NT2/D1 (cell line): Measurements from ENCODE around the gene COLEC12.

Source experiments
- SUZ12 ChIP-seq: IDR thresholded peaks from 2 replicates; pipeline ENCODE4 v1.6.1; 2011; ENCODE audit not compliant: insufficient read length, insufficient read depth; ENCODE audit errors: extremely low read depth
- YY1 ChIP-seq: IDR thresholded peaks from 2 replicates; pipeline ENCODE4 v1.6.1; 2011; ENCODE audit not compliant: insufficient read length, insufficient read depth
- ZNF274 ChIP-seq: IDR thresholded peaks from 2 replicates; pipeline ENCODE4 v1.6.1; 2011; ENCODE audit warnings: mild to moderate bottlenecking, low read depth, low read length

GRCh38 chr18:515156-515815 is 14.8 kb upstream of the COLEC12 start:
- TF ChIP-seq ZNF274: no peak
- no peak for TF ChIP-seq YY1
- no peak for TF ChIP-seq SUZ12
